22Rv1 (cell line): Measurements from ENCODE around the gene LUZP1.

Source experiments
- CTCF ChIP-seq: fragments of 450-650 bp; IDR thresholded peaks from 2 replicates; pipeline ENCODE4 v1.5.1; 2017; ENCODE audit warnings: mild to moderate bottlenecking
- ZFX ChIP-seq: fragments of 450-650 bp; IDR thresholded peaks from 2 replicates; pipeline ENCODE4 v1.6.1; 2017; ENCODE audit warnings: antibody characterized with exemption, borderline replicate concordance

DNA sequence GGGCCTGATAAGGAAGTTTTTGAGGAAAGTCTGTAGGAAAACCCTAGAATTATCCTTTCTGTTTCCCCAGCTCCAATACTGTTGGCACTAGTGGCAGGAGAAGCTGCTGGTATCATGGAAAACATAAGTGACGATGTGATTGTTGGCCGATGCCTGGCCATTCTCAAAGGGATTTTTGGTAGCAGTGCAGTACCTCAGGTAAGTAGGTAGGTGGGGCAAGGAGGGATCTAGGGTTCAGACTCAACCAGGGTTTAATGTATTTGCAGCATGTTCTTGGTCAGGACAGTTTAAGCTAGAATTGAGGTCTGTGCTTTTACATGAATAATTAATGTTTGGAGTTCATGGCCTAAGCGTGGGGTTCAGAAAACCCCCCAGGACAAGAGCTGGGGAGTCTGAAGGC, 87.3 kb downstream of the LUZP1 start:
- TF ChIP-seq CTCF, result no peak
- no peak for TF ChIP-seq ZFX
